ENCODE data around the gene PTDSS2. TPM values are rescaled to one million over a fixed set of nuclear protein-coding genes. Genes with fewer than 3 reads are reported as not detected.

The PTDSS2 gene
- total RNA-seq, 1 donor from 2014 or later = 47.3 TPM

GRCh38 chr11:439315-440064 is 10.6 kb upstream of the PTDSS2 start:
- no peak overlapping the region for H3K9ac ChIP-seq (ENCODE audit: low read length)
- no peaks in the 10 kb centered on the region for H3K79me2 ChIP-seq (ENCODE audit: insufficient read depth, low read length)
- peaks cover 3% of the 10 kb centered on the region for H3K4me1 Mint-ChIP-seq (ENCODE audit: low read depth, unreplicated experiment)
- TF ChIP-seq EZH2 (IDR thresholded peaks at IDR 0.05; ENCODE audit: insufficient read depth, low read length) (no peak), CTCF (IDR thresholded peaks at IDR 0.05; ENCODE audit: insufficient read depth, low read depth, low read length) (no peak)
- H3K27ac ChIP-seq (ENCODE audit: low read depth, low read length) = no peak overlapping the region
- no peak overlapping the region for H3K4me3 ChIP-seq (ENCODE audit: insufficient read depth, low read depth, low read length)
- DNase-seq (ENCODE audit: low read depth) (no peak), FAIRE-seq (no peak)
- H3K4me2 ChIP-seq (ENCODE audit: low read length) = no peak overlapping the region
- H3K9me3 ChIP-seq (ENCODE audit: insufficient read depth, low read depth, low read length) = peaks cover 4% of the 10 kb centered on the region
- peaks cover 9% of the 10 kb centered on the region for H3K27me3 Mint-ChIP-seq (ENCODE audit: low read depth, unreplicated experiment)
- no peaks in the 10 kb centered on the region for H3K36me3 ChIP-seq (ENCODE audit: insufficient read depth, low read length)
- H3K9me3 Mint-ChIP-seq (ENCODE audit: unreplicated experiment) = peaks cover 2% of the 10 kb centered on the region
- H3K4me3 Mint-ChIP-seq (ENCODE audit: unreplicated experiment) = no peak overlapping the region
- H3K36me3 Mint-ChIP-seq (ENCODE audit: low read depth, unreplicated experiment) = peaks cover 7% of the 10 kb centered on the region
- H3K4me1 ChIP-seq (ENCODE audit: insufficient read depth, low read length) = peaks cover 3% of the 10 kb centered on the region
- no peaks in the 10 kb centered on the region for H4K20me1 ChIP-seq (ENCODE audit: insufficient read depth, low read length)
- H3K27me3 ChIP-seq (ENCODE audit: insufficient read depth, low read length) = peaks cover 3% of the 10 kb centered on the region
- H2AFZ ChIP-seq (ENCODE audit: low read depth, low read length) = no peak overlapping the region
- no peak overlapping the region for H3K27ac Mint-ChIP-seq (ENCODE audit: unreplicated experiment)

GRCh38 chr11:440065-441042 is 9.7 kb upstream of the PTDSS2 start:
- Histone ChIP-seq H3K36me3 (ENCODE audit: insufficient read depth, low read length) (no peaks in the 10 kb centered on the region), H3K79me2 (ENCODE audit: insufficient read depth, low read length) (no peaks in the 10 kb centered on the region), H3K4me1 (ENCODE audit: insufficient read depth, low read length) (peaks cover 4% of the 10 kb centered on the region), H4K20me1 (ENCODE audit: insufficient read depth, low read length) (no peaks in the 10 kb centered on the region), H3K27me3 (ENCODE audit: insufficient read depth, low read length) (peaks cover 3% of the 10 kb centered on the region), H3K4me2 (ENCODE audit: low read length) (no peak overlapping the region), H3K9ac (ENCODE audit: low read length) (no peak overlapping the region), H3K4me3 (ENCODE audit: insufficient read depth, low read depth, low read length) (no peak overlapping the region), H3K27ac (ENCODE audit: low read depth, low read length) (no peak overlapping the region), H2AFZ (ENCODE audit: low read depth, low read length) (no peak overlapping the region), H3K9me3 (ENCODE audit: insufficient read depth, low read depth, low read length) (peaks cover 4% of the 10 kb centered on the region)
- no peak for TF ChIP-seq CTCF (IDR thresholded peaks at IDR 0.05; ENCODE audit: insufficient read depth, low read depth, low read length)
- TF ChIP-seq EZH2 (IDR thresholded peaks at IDR 0.05; ENCODE audit: insufficient read depth, low read length) = no peak
- no peak for FAIRE-seq
- DNase-seq (ENCODE audit: low read depth) = no peak
- peaks cover 4% of the 10 kb centered on the region for H3K4me1 Mint-ChIP-seq (ENCODE audit: low read depth, unreplicated experiment)
- no peak overlapping the region for H3K27ac Mint-ChIP-seq (ENCODE audit: unreplicated experiment)
- H3K36me3 Mint-ChIP-seq (ENCODE audit: low read depth, unreplicated experiment) = peaks cover 7% of the 10 kb centered on the region
- no peak overlapping the region for H3K4me3 Mint-ChIP-seq (ENCODE audit: unreplicated experiment)
- H3K9me3 Mint-ChIP-seq (ENCODE audit: unreplicated experiment) = peaks cover 2% of the 10 kb centered on the region
- peaks cover 9% of the 10 kb centered on the region for H3K27me3 Mint-ChIP-seq (ENCODE audit: low read depth, unreplicated experiment)

All from astrocyte (in vitro differentiated cells and primary cell).